ENCODE data around the gene THAP4. TPM values are rescaled to one million over a fixed set of nuclear protein-coding genes. Genes with fewer than 3 reads are reported as not detected.

THAP4 gene
- total and polyA plus RNA-seq, 2 experiments from 2014 or later, result 62.9 to 80.4 TPM

DNA sequence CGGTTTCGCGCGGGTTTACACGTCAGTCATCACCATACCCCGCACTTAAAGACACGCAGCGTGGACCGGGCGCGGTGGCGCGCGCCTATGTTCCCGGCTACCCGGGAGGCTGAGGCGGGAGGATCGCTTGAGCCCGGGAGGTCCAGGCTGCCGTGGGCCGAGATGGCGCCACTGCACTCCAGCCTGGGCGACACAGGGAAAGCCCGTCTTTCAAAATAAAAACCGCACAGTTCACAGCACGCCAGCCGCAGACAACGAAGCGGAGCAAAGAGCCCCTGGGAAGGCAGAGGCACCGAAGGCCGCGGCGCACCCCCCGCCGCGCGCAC lies 49.3 kb upstream of the THAP4 start:
- no peak overlapping the region for H3K27ac ChIP-seq (ENCODE audit: low read depth)
- H2AFZ ChIP-seq, result peak overlapping the region; percentile 78
- H3K36me3 Mint-ChIP-seq (ENCODE audit: low read depth), result peaks cover 50% of the 10 kb centered on the region
- TF ChIP-seq, protein P1, sequence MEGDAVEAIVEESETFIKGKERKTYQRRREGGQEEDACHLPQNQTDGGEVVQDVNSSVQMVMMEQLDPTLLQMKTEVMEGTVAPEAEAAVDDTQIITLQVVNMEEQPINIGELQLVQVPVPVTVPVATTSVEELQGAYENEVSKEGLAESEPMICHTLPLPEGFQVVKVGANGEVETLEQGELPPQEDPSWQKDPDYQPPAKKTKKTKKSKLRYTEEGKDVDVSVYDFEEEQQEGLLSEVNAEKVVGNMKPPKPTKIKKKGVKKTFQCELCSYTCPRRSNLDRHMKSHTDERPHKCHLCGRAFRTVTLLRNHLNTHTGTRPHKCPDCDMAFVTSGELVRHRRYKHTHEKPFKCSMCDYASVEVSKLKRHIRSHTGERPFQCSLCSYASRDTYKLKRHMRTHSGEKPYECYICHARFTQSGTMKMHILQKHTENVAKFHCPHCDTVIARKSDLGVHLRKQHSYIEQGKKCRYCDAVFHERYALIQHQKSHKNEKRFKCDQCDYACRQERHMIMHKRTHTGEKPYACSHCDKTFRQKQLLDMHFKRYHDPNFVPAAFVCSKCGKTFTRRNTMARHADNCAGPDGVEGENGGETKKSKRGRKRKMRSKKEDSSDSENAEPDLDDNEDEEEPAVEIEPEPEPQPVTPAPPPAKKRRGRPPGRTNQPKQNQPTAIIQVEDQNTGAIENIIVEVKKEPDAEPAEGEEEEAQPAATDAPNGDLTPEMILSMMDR (conservative IDR thresholded peaks at IDR 0.05; ENCODE audit: low read depth in 2 of 2), result no peak
- TF ChIP-seq, protein P2, sequence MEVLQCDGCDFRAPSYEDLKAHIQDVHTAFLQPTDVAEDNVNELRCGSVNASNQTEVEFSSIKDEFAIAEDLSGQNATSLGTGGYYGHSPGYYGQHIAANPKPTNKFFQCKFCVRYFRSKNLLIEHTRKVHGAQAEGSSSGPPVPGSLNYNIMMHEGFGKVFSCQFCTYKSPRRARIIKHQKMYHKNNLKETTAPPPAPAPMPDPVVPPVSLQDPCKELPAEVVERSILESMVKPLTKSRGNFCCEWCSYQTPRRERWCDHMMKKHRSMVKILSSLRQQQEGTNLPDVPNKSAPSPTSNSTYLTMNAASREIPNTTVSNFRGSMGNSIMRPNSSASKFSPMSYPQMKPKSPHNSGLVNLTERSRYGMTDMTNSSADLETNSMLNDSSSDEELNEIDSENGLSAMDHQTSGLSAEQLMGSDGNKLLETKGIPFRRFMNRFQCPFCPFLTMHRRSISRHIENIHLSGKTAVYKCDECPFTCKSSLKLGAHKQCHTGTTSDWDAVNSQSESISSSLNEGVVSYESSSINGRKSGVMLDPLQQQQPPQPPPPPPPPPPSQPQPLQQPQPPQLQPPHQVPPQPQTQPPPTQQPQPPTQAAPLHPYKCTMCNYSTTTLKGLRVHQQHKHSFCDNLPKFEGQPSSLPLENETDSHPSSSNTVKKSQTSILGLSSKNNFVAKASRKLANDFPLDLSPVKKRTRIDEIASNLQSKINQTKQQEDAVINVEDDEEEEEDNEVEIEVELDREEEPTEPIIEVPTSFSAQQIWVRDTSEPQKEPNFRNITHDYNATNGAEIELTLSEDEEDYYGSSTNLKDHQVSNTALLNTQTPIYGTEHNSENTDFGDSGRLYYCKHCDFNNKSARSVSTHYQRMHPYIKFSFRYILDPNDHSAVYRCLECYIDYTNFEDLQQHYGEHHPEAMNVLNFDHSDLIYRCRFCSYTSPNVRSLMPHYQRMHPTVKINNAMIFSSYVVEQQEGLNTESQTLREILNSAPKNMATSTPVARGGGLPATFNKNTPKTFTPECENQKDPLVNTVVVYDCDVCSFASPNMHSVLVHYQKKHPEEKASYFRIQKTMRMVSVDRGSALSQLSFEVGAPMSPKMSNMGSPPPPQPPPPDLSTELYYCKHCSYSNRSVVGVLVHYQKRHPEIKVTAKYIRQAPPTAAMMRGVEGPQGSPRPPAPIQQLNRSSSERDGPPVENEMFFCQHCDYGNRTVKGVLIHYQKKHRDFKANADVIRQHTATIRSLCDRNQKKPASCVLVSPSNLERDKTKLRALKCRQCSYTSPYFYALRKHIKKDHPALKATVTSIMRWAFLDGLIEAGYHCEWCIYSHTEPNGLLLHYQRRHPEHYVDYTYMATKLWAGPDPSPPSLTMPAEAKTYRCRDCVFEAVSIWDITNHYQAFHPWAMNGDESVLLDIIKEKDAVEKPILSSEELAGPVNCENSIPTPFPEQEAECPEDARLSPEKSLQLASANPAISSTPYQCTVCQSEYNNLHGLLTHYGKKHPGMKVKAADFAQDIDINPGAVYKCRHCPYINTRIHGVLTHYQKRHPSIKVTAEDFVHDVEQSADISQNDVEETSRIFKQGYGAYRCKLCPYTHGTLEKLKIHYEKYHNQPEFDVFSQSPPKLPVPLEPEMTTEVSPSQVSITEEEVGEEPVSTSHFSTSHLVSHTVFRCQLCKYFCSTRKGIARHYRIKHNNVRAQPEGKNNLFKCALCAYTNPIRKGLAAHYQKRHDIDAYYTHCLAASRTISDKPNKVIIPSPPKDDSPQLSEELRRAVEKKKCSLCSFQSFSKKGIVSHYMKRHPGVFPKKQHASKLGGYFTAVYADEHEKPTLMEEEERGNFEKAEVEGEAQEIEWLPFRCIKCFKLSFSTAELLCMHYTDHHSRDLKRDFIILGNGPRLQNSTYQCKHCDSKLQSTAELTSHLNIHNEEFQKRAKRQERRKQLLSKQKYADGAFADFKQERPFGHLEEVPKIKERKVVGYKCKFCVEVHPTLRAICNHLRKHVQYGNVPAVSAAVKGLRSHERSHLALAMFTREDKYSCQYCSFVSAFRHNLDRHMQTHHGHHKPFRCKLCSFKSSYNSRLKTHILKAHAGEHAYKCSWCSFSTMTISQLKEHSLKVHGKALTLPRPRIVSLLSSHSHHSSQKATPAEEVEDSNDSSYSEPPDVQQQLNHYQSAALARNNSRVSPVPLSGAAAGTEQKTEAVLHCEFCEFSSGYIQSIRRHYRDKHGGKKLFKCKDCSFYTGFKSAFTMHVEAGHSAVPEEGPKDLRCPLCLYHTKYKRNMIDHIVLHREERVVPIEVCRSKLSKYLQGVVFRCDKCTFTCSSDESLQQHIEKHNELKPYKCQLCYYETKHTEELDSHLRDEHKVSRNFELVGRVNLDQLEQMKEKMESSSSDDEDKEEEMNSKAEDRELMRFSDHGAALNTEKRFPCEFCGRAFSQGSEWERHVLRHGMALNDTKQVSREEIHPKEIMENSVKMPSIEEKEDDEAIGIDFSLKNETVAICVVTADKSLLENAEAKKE (CRISPR knock-in tag; IDR thresholded peaks at IDR 0.05), result no peak
- TF ChIP-seq POLR2AphosphoS5 (IDR thresholded peaks at IDR 0.05; ENCODE audit: low read depth) (no peak), CREB1 (CRISPR knock-in tag; IDR thresholded peaks at IDR 0.05; ENCODE audit: low read depth) (no peak), ZNF331 (CRISPR knock-in tag; IDR thresholded peaks at IDR 0.05; ENCODE audit: low read depth) (no peak), NANOG (IDR thresholded peaks at IDR 0.05; ENCODE audit: borderline replicate concordance) (no peak), EZH2phosphoT487 (IDR thresholded peaks at IDR 0.05; ENCODE audit: unreplicated experiment) (no peak), EZH2 (IDR thresholded peaks at IDR 0.05; ENCODE audit: low read depth, unreplicated experiment) (no peak), STAT1 (IDR thresholded peaks at IDR 0.05; ENCODE audit: unreplicated experiment) (no peak), JUNB (IDR thresholded peaks at IDR 0.05; ENCODE audit: unreplicated experiment) (no peak), ZNF114 (CRISPR knock-in tag; IDR thresholded peaks at IDR 0.05) (no peak)
- TF ChIP-seq, protein P3, sequence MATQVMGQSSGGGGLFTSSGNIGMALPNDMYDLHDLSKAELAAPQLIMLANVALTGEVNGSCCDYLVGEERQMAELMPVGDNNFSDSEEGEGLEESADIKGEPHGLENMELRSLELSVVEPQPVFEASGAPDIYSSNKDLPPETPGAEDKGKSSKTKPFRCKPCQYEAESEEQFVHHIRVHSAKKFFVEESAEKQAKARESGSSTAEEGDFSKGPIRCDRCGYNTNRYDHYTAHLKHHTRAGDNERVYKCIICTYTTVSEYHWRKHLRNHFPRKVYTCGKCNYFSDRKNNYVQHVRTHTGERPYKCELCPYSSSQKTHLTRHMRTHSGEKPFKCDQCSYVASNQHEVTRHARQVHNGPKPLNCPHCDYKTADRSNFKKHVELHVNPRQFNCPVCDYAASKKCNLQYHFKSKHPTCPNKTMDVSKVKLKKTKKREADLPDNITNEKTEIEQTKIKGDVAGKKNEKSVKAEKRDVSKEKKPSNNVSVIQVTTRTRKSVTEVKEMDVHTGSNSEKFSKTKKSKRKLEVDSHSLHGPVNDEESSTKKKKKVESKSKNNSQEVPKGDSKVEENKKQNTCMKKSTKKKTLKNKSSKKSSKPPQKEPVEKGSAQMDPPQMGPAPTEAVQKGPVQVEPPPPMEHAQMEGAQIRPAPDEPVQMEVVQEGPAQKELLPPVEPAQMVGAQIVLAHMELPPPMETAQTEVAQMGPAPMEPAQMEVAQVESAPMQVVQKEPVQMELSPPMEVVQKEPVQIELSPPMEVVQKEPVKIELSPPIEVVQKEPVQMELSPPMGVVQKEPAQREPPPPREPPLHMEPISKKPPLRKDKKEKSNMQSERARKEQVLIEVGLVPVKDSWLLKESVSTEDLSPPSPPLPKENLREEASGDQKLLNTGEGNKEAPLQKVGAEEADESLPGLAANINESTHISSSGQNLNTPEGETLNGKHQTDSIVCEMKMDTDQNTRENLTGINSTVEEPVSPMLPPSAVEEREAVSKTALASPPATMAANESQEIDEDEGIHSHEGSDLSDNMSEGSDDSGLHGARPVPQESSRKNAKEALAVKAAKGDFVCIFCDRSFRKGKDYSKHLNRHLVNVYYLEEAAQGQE (IDR thresholded peaks at IDR 0.05; ENCODE audit: unreplicated experiment), result no peak
- TF ChIP-seq, protein P4, sequence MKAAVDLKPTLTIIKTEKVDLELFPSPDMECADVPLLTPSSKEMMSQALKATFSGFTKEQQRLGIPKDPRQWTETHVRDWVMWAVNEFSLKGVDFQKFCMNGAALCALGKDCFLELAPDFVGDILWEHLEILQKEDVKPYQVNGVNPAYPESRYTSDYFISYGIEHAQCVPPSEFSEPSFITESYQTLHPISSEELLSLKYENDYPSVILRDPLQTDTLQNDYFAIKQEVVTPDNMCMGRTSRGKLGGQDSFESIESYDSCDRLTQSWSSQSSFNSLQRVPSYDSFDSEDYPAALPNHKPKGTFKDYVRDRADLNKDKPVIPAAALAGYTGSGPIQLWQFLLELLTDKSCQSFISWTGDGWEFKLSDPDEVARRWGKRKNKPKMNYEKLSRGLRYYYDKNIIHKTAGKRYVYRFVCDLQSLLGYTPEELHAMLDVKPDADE (IDR thresholded peaks at IDR 0.05), result no peak
- H4K20me1 ChIP-seq (replicated peaks; ENCODE audit: insufficient read depth), result peaks cover 9% of the 10 kb centered on the region; the same call in 1 of the 2 replicates
- peaks cover 7% of the 10 kb centered on the region; the same call in 2 of the 3 replicates for H3K4me1 Mint-ChIP-seq
- peaks cover 3% of the 10 kb centered on the region for H3K27me3 Mint-ChIP-seq (ENCODE audit: insufficient read depth, low read depth, poor library complexity)
- ATAC-seq (peak; percentile 19), DNase-seq (ENCODE audit: low spot score) (no peak)
- H3K27ac Mint-ChIP-seq, result peak overlapping the region; percentile 47
- H3K4me3 ChIP-seq, result peak overlapping the region; percentile 80
- H3K4me1 ChIP-seq (ENCODE audit: insufficient read depth), result peaks cover 11% of the 10 kb centered on the region
- H3F3A ChIP-seq (replicated peaks; ENCODE audit: low read depth), result 0 out of 2 replicates have a peak, but pooled peaks cover 4% of the 10 kb centered on the region
- H3K4me2 ChIP-seq, result peak overlapping the region; percentile 85
- H3K4me3 Mint-ChIP-seq, result peak overlapping the region; percentile 85
- H3K9me2 ChIP-seq (ENCODE audit: insufficient read depth), result no peaks in the 10 kb centered on the region
- H3K36me3 ChIP-seq (ENCODE audit: insufficient read depth), result peaks cover 31% of the 10 kb centered on the region
- H3K79me2 ChIP-seq (replicated peaks; ENCODE audit: insufficient read depth), result peaks cover 54% of the 10 kb centered on the region
- H3K27me3 ChIP-seq (ENCODE audit: insufficient read depth), result no peaks in the 10 kb centered on the region
- H3K9me3 Mint-ChIP-seq, result no peaks in the 10 kb centered on the region; the same call in 2 of the 3 replicates
